Bronchial epithelial cell (primary cell): ENCODE measurements around the gene SFXN5. TPM values are rescaled to one million over a fixed set of nuclear protein-coding genes. Genes with fewer than 3 reads are reported as not detected.

Experiments
- DNase-seq: peaks from one replicate; pipeline ENCODE4 v3.0.0-alpha.2; 2010; ENCODE audit warnings: low read depth
- FAIRE-seq: peaks from 2 replicates; lab custom pipeline; 2011; peaks lifted over from hg19 to GRCh38; lab: Jason Lieb, UNC
- H3K27me3 ChIP-seq: 2 replicates; pipeline ENCODE4 v1.5.1; 2011; ENCODE audit warnings: low read length; ENCODE audit not compliant: control insufficient read depth, insufficient read depth
- H3K36me3 ChIP-seq: 2 replicates; pipeline ENCODE4 v1.5.1; 2011; ENCODE audit warnings: low read length; ENCODE audit not compliant: control insufficient read depth, insufficient read depth
- H3K4me3 ChIP-seq: 2 replicates; pipeline ENCODE4 v1.5.1; 2011; ENCODE audit warnings: mild to moderate bottlenecking, low read depth, low read length, control low read depth
- total RNA-seq: library from RNA; depleted of rRNA; stranded (reverse); fragments of >200 nt; gene quantifications from 2 replicates; pipeline ENCODE4 v1.2.1, GENCODE V29; 2014
- TF ChIP-seq, protein P1 (sequence below): IDR thresholded peaks from 2 replicates; pipeline ENCODE4 v1.5.1; 2011; ENCODE audit warnings: mild to moderate bottlenecking, moderate library complexity, low read length, control low read depth, inconsistent platforms; ENCODE audit not compliant: insufficient read depth, severe bottlenecking

The SFXN5 gene
- total RNA-seq, 1 donor from 2014 or later, result 5.3 TPM

DNA sequence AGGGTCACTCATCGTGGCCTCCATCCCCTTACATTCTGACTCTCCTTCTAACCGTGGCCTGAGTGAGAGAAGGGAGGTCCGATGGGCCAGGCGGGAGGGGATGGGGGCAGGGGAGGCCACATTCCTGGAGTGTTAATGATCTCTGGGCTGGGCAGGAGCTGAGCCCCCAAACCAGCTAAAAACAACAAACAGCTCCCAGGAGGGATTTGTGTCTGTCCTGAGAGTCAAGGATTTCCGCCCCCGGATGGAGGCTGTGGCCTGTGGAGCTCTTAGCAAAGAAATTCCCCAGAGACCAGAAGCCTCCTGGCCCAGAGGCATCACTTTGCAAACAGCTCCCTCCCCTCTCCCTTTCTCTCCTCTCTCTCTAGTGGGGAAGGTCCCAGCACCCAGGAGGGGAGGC lies 130.7 kb downstream of the SFXN5 start:
- H3K36me3 ChIP-seq, result no peaks in the 10 kb centered on the region
- TF ChIP-seq, protein P1, sequence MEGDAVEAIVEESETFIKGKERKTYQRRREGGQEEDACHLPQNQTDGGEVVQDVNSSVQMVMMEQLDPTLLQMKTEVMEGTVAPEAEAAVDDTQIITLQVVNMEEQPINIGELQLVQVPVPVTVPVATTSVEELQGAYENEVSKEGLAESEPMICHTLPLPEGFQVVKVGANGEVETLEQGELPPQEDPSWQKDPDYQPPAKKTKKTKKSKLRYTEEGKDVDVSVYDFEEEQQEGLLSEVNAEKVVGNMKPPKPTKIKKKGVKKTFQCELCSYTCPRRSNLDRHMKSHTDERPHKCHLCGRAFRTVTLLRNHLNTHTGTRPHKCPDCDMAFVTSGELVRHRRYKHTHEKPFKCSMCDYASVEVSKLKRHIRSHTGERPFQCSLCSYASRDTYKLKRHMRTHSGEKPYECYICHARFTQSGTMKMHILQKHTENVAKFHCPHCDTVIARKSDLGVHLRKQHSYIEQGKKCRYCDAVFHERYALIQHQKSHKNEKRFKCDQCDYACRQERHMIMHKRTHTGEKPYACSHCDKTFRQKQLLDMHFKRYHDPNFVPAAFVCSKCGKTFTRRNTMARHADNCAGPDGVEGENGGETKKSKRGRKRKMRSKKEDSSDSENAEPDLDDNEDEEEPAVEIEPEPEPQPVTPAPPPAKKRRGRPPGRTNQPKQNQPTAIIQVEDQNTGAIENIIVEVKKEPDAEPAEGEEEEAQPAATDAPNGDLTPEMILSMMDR, result no peak
- H3K4me3 ChIP-seq, result no peak overlapping the region
- no peak for DNase-seq
- no peaks in the 10 kb centered on the region for H3K27me3 ChIP-seq
- no peak for FAIRE-seq

DNA sequence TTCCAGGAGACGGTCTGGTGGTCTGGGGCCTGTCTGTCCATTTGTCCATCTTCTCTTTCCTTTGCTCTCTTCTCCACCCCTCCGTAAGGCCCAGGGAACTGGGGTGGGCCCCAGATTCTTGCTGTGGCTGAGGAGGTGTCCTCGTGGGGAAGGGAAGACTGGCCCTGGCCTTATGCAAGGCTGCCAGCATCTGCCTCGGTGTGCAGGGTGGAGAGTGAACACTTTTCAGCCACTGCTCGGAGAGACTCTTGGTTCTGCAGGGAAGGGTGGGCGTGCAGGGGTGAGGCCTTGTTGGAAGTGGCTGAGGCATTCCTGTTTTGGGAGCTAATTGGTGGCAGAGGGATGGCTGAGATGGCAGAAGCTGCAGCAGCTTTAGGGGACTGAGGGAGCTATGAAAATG lies 131.2 kb downstream of the SFXN5 start:
- H3K4me3 ChIP-seq, result no peak overlapping the region
- DNase-seq, result no peak
- no peaks in the 10 kb centered on the region for H3K27me3 ChIP-seq
- H3K36me3 ChIP-seq, result no peaks in the 10 kb centered on the region
- TF ChIP-seq, protein P1, result no peak
- no peak for FAIRE-seq

DNA sequence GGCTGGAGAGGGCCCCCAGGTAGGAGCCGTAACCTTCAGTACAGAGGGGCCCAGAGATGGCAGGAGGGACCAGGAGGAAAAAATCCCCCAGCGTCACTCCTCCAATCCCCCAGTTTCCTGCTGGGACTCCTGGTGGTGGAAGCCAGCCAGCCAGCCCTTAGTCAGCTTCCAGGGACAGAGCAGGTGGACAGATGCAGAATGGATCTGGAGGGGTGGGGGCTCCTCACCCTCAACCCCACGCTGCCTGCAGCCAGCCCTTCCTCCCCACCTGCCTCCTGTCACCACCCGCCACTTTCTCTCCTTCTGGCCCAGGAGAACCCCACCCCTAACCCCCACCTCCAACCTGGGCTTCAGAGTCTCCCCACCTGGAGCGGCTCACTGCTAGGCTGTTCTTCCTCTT lies 133.1 kb downstream of the SFXN5 start:
- FAIRE-seq, result no peak
- Histone ChIP-seq H3K36me3 (no peaks in the 10 kb centered on the region), H3K4me3 (no peak overlapping the region), H3K27me3 (no peaks in the 10 kb centered on the region)
- DNase-seq, result no peak
- TF ChIP-seq, protein P1, result no peak

DNA sequence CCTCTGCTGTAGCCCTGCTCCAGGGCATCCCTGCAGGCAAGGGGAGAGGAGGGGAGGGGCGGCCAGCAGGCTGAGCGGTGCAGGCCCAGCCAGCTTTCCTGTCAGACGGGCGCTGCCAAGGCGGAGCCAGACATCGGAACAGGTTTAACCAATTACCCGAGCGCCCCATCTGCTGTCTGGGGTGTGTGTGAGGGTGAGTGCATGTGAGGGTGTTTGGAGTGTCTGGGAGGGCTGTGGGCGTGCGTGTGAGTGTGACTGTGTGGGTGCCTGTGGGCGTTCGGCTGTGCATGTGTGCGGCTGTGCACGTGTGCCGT lies 134.2 kb downstream of the SFXN5 start:
- Histone ChIP-seq H3K27me3 (no peaks in the 10 kb centered on the region), H3K4me3 (no peak overlapping the region), H3K36me3 (no peaks in the 10 kb centered on the region)
- no peak for FAIRE-seq
- peak; percentile 29 for DNase-seq
- TF ChIP-seq, protein P1, result no peak

DNA sequence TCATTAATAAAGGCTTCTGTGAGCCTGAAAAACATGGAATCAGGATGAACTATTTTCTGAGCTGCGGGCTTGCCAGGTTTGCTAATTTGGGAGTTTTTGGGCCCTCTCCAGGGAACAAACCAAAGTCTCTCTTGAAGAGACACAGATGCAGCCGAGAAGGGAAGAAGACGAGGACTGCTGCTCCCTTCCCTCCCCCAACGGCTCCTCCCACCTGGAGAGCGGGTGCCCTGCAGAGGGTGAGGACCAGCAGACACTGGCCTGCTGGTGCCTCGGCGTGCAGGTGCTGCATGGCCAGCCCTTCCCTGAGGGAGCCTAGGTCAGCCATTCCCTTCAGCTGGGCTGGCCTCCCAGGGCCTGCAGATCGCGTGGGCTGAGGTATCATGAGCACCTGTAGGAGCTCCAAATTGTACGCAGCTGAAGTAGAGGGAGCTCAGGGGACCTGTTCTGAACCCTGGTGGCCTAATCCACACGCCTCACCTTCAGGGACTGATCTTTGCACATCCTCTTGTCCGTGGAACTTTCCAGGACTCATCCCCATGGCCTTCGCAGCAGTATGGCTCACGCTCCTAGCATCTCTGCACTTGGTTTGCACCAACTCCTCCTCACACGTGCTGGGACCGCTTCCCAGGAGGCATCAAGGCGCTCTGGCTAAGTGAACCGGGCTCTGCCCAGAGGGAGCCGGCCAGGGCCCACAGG lies 134.7 kb downstream of the SFXN5 start:
- peak; percentile 68 for FAIRE-seq
- no peak for DNase-seq
- TF ChIP-seq, protein P1, result no peak
- no peak overlapping the region for H3K4me3 ChIP-seq
- H3K27me3 ChIP-seq, result no peaks in the 10 kb centered on the region
- no peaks in the 10 kb centered on the region for H3K36me3 ChIP-seq

DNA sequence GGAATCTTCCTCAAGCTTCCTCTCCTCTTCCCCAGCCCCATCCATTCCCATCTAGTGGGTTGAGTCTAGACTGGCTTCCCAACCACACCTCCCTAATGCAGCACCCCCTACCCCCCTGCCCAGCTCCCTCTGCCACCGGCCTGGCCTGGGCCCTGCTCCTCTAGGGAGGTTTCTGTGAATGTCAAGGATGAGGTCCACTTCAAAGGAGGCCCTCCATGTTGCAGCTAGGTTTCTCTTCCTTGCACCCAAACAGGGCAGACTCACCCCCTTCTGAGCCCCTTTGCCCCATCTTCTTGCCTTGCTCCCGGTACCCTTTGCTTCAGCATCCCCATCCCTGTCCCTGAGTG lies 135.9 kb downstream of the SFXN5 start:
- H3K4me3 ChIP-seq, result no peak overlapping the region
- DNase-seq (no peak), FAIRE-seq (no peak)
- TF ChIP-seq, protein P1, result no peak
- H3K27me3 ChIP-seq, result no peaks in the 10 kb centered on the region
- H3K36me3 ChIP-seq, result no peaks in the 10 kb centered on the region
